HepG2 (cell line): ENCODE measurements around the gene RNF5.
A peak's percentile ranks its signal among the peaks of the same experiment; 100 is the strongest.

Experiments used
- CERS6 ChIP-seq: sonication (generic); formaldehyde crosslinking; IDR thresholded peaks from 2 replicates; pipeline ENCODE4 v1.5.0; 2020; ENCODE audit warnings: missing genetic modification reagents
- ETV6 ChIP-seq: sonication (generic); formaldehyde crosslinking; conservative IDR thresholded peaks from 2 replicates; pipeline ENCODE4 v1.4.0; 2020; ENCODE audit warnings: missing genetic modification reagents
- FOXJ3 ChIP-seq: sonication (generic); formaldehyde crosslinking; IDR thresholded peaks from 2 replicates; pipeline ENCODE4 v1.4.0; 2020; ENCODE audit warnings: missing genetic modification reagents, mild to moderate bottlenecking, borderline replicate concordance
- MAFF ChIP-seq: IDR thresholded peaks from 2 replicates; pipeline ENCODE4 v1.6.1; 2011; ENCODE audit warnings: low read depth, low read length, improper control_type of control experiment
- NPAS2 ChIP-seq: sonication (generic); formaldehyde crosslinking; IDR thresholded peaks from 2 replicates; pipeline ENCODE4 v1.8.0; 2022; ENCODE audit warnings: mild to moderate bottlenecking, missing genetic modification reagents, borderline replicate concordance
- RFX5 ChIP-seq: IDR thresholded peaks from 2 replicates; pipeline ENCODE4 v1.6.1; 2011; ENCODE audit warnings: low read depth, low read length, improper control_type of control experiment
- ZNF513 ChIP-seq: sonication (generic); formaldehyde crosslinking; conservative IDR thresholded peaks from 2 replicates; pipeline ENCODE4 v1.5.0; 2020; ENCODE audit warnings: missing genetic modification reagents

- no peak; the same call in 1 of the 2 replicates for TF ChIP-seq ETV6
- TF ChIP-seq FOXJ3: no peak; the same call in none of the 2 replicates
- TF ChIP-seq ZNF513 (CRISPR knock-in tag): 0 out of 2 replicates have a peak, but pooled peaks have one; percentile 74
- peak; percentile 71; the same call in 1 of the 2 replicates for TF ChIP-seq RFX5
- TF ChIP-seq MAFF: peak; percentile 91
- no peak for TF ChIP-seq CERS6
- TF ChIP-seq NPAS2 (CRISPR knock-in tag): no peak
These were observed 17.9 kb downstream of the RNF5 start for GRCh38 chr6:32195902-32196681.
